ENCODE measurements around the gene RMND5B.
"Not testable (repeated sequence)": the region's sequence is repeated elsewhere in the genome, so short reads cannot be mapped to it uniquely, and the experiment has no call there.

RMND5B gene

DNA sequence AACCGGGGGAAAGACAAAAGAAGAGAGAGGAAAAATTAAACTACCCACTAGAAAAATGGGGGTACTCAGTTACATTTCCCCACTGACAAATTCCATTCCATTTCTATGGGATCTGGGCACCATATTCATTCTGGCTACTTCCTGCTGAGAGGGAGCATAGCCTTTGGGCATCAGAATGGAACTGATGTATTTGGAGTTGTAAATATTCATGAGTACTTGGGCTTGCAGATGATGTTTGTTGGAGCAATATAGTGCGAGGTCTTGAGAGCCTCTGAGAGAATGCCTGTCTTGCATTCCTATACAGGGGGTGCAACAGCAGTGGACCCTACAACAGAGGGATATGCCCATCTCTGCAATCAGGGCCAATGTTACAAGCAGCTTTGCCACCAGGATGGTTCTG, 39.6 kb downstream of the RMND5B start:
- DNase-seq (ENCODE audit: low read depth): no peak

DNA sequence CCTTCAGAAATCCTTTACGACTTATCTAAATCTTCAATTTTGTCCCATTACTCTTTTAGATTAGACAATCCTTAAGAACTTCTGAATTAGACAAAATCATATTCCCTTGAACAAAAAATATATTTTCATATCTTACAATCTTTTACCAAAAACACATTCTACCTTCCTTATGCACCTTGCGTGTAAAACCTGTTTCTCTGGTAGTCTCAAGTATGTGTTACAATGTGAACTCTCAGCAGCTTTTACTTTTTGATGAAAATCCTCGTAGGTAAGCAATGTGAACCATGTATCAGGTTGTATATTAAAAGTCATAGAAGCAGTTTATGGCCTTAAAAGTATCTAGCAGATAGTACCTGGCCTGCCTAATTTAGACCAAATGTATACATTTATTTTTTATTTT, 43.6 kb downstream of the RMND5B start:
- DNase-seq (ENCODE audit: low read depth): no peak

DNA sequence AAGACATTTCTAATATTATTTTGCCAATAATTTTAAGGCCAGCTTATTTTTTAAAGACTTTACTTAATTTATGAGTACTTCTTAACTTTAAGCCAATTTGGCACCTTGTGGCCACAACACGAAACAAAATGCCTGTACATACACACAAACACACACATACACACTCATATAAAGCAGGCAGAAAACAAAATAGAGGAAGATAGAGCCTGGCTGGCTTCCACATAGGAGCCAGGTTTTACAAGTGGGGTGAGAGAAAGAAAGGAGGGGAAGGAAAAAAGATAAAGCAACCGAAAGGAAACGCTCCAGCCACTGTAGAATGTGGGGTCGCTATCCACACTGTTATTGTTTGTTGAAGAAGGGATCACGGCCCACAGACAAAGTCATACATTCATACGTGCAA, 46.0 kb downstream of the RMND5B start:
- DNase-seq (ENCODE audit: low read depth): no peak

DNA sequence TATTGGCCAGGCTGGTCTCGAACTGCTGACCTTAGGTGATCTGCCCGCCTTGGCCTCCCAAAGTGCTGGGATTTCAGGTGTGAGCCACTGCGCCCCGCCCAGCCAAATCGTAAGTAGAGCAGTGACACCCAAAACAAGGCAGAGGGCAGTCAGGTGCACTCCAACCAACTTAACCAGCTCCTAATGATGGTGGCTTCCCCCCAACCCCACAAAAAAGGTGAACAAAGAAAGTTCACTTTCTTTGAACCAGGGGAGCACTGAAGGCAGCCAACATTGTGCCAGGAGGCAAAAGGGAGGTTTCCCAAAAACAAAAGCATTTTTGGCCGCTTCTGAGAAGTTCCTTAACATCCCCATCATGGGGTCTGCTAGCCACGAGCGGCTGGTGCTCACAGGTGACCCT, 46.8 kb downstream of the RMND5B start:
- no peak for DNase-seq (ENCODE audit: low read depth)

DNA sequence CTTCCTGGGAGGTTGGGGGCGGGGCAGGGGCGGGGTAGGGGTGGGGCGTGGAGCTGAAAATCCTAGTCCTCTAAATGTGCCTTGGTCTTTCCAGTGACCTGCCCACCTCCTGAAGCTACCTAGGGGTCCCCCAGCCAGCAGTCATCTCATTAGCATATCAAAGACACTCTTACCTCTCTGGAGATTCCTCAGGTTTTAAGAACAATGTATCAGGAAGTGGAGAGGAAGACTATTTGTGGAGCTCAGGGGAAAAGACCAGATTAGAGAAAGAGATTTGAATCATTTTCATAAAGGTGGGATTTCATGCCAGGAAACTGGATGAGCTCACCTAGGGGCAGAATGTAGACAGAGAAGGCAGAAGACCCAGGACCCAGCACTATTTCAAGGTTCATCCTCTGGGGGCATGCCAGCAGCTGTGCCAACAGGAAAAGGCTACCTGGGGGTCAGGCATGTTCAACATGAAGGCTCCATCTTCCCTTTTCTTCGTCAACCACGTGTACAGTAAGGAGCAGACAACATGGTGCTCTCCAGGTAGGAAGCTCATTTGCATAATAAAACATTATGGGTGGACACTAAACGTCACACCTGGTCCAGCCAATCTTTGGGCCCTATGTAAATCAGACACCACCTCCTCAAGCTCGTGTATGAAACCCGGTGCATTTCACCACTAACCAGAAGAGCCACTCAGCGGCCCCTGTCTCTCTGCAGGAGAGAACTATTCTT, 49.5 kb downstream of the RMND5B start:
- DNase-seq (ENCODE audit: low read depth): no peak

DNA sequence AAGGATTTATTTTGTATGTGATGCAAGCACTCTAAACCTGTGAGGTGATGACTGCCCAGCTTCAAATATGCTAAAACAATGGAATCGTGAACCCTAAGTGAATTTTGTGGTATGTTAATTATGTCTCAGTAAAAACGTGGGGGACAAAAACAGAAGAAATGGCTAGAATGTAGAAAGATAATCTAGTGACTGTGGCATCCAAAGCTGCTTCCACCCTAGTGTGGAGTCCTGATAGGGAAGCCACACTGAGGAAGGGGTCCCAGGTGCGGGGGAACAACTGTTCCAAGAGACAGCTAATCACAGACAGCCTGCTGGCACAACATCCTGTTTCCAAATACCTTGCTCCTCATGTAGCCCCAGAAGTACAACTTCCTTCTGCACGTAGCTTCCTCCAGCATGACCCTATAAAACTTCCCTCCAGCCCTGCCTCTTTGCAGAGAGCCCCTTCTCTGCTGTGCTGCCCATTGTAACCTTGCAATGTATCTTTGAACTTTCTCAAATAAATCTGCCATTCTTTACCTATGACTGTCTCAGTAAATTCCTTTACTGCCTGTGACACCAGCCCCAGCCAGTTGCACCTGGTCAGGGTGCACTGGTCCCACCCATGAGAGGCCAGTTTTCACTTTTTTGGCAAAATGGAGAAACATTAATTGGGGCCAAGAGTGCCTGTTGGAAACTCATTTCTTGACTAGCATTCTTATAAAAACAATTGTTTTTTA, 51.5 kb downstream of the RMND5B start:
- DNase-seq (ENCODE audit: low read depth): no peak

DNA sequence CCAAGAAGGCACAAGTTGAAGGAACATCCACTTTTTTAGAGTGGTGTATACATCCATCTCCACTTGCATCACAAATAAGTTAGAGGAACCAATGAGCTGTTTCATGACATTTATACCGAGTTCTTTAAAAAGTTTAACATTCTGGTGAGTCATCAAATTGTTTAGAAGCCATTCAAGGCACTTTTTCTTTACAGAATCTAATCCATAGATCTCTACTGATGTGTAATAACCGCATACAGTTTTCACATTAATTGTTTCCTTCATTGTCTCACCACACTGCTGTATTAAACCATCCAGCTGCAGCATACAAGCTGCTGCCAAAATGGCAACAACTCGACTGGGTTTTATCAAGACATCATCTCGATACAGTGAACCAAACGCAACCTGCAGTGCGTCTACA, 55.6 kb downstream of the RMND5B start:
- no peak for DNase-seq (ENCODE audit: low read depth)

DNA sequence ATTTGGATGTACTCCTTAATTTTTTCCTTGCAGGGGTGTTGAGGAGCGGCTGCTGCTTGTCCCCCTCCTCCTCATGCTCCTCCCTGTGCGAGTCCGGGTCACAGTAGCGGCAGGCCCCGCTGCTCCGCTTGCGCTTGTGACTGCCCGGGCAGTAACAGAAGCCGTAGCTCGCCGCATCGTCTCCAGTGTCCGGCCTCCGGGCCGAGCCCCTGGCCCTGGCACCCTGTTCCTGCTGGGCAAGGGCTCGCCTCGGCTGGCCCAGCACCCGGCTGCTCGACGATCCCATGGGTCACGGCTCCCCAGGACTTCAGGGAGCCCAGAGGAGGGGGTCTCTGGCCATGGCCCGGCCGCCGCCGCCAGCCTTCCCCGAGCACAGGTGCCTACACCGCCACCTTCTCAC, 56.2 kb downstream of the RMND5B start, which contains the start of gene GMCL2:
TSS of gene GMCL2 (minus strand) at position 358 of the 400 bp plus-strand sequence. CDS start at position 286, 72 bp downstream.
- DNase-seq (ENCODE audit: low read depth): no peak

DNA sequence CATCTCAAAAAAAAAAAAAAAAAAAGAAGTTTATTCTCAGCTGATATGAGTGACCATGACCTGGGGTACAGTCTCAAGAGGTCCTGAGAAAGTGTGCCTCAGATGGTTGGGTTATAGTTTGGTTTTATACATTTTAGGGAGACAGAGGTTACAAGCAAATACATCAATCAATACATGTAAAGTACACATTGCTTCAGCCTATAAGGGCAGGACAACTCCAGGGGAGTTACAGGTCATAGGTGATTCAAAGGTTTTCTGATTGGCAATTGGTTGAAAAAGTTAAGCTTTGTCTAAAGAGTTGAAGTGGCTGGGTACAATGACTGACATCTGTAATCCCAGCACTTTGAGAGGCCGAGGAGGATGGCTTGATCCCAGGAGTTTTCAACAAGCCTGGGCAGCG, 58.6 kb downstream of the RMND5B start:
- DNase-seq (ENCODE audit: low read depth): no peak

DNA sequence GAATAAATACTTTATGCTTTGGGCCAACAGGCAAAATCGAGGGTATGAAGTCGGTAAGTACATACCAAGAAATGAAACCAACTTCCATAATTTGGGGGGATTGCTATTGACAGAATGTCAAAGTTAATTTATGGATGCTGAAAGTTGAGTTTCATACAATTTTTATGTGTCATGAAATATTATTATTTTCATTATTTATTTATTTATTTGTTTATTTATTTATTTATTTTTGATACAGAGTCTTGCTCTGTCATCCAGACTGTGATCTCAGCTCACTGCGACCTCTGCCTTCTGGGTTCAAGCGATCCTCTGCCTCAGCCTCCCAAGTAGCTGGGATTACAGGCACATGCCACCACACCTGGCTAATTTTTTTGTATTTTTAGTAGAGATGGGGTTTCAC, 60.8 kb downstream of the RMND5B start:
- no peak for DNase-seq (ENCODE audit: low read depth)

DNA sequence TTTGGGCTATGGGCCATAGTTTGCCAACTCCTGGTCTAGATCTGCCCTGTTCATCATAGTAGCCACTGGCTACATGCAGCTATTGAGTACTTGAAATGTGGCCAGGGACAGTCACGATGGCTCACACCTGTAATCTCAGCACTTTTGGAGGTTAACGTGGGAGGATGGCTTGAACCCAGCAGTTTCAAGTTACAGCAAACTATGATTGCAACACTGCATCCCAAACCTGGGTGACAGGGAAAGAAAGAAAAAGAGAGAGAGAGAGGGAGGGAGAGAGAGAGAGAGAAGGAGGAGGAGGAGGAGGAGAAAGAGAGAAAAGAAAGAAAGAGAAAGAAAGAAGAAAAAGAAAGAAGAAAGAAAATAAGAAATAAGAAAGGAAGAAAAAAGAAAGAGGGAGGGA, 61.4 kb downstream of the RMND5B start:
- no peak for DNase-seq (ENCODE audit: low read depth)

DNA sequence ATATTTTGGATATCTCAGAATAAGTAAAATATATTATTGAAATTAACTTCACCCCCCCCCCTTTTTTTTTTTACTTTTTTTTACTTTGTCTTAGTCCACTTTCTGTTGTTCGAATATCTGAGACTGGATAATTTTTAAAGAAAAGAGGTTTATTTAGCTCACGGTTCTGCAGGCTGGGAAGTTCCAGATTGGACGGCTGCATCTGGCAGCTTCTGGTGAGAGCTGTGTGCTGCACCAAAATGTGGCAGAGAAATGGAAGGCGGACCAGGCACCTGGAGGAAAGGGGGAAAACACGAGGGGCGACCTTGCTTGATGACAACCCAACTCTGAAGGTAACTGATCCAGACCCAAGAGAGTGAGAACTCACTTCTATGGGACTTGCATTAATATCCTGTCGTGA, 62.0 kb downstream of the RMND5B start:
- no peak for DNase-seq (ENCODE audit: low read depth)

DNA sequence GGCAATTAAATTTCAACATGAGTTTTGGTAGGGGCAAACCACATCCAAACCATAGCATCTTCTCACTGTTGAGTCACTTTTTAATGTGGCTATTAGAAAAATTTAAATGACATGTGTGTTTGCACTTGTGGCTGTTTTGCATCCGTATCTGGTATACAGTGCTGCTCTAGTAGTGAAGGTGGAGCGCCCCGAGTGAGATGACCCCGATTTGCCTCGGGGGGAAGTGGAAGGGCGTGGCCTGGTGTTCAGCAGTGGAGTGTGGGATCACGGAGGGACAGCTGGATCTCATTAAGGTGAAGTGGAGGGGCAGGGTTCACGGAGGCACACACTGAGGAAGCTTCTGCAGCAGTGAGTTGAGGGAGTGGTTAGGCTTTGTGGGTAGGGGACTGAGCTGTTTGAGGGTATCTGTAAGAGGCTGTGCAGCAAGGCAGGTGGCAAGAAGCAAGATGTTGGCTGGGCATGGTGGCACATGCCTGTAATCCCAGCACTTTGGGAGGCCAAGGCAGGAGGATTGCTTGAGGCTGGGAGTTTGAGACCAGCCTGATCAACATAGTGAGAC, 62.5 kb downstream of the RMND5B start:
- DNase-seq (ENCODE audit: low read depth): no peak

DNA sequence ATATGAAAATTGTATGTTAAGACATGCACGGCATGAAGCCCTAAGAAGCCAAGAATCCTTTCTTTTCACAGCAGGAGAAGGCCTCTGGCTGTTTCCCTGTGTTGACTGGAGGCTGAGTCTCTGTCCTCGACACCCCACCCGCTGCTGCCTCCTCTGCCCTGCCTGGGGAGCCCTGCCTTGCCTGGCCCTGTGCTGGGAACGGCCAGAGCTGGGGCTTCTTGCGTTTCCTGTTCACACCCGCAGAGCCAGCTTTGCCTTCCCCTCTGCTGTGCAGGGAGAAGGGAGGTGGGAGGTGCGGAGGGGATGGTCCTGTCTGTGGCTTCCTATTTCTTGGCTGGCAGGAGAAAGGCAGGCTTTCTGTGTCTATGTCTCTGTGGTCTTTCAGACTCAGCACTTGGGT, 63.2 kb downstream of the RMND5B start:
- DNase-seq (ENCODE audit: low read depth): no peak

DNA sequence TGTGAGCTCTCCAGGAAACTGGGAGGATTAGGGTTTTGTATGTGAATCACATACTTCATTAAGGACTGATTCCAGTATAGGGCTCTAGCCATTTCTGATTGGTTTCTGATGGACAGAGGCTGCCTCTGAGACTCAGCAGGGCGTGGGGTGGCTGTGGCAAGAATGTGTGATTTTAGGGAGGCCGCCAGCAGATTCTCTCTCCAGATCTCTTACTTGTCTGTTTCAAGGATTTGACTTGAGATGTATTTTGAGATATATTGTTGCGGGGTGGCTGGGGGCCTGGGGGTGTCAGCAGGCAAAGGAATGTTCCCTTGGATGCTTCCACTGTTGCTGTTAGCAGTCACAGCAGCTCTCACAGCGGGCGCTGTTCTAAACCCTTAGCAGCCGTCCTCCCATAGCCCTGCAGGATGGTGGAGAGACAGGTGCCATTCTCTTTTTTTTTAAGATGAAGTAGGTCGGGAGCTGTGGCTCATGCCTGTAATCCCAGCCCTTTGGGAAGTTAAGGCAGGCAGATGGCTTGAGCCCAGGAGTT, 65.5 kb downstream of the RMND5B start:
- no peak for DNase-seq (ENCODE audit: low read depth)

DNA sequence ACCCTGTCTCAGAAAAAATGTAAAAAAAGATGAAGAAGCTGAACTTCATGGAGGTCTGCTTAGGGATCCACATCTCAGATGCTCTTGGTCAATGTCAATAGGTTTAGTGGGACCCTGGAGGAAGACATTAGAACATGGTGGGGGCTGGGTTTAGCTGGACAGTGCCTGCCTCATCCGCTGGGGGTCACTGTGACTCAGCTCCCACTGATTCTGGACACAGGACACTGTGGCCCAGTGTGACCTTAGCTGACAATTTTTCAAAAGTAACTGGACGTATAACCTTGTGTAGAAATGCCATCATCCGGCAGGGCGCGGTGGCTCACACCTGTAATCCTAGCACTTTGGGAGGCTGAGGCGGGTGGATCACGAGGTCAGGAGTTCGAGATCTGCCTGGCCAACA, 66.2 kb downstream of the RMND5B start:
- no peak for DNase-seq (ENCODE audit: low read depth)

DNA sequence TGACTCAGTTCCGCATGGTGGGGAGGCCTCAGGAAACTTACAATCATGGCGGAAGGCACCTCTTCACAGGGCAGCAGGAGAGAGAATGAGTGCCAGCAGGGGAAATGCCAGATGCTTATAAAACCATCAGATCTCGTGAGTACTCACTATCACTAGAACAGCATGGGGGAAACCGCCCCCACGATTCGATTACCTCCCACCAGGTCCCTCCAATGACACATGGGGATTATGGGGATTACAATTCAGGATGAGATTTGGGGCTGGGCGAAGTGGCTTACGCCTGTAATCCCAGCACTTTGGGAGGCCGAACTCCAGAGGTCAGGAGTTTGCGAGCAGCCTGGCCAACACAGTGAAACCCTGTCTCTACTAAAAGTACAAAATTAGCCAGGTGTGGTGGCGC, 67.3 kb downstream of the RMND5B start:
- not testable (repeated sequence) for DNase-seq (ENCODE audit: low read depth)

DNA sequence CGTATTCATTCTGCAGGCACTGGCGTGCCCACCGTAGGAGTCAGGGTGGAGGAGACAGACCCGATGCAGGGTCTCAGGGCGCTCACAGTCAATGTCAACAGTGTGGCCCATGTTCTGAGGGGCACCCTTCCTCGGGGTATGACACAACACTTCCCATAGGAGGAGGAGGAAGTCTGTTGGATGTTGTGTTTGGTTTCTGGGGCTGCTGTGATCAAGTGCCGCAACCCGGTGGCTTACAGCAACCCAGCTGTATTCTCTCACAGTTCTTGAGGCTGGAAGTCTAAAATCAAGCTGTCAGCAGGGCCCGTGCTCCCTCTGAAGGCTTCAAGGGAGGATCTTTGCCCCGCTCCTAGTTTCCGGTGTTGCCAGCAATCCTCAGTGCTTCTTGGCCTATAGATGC, 67.9 kb downstream of the RMND5B start:
- DNase-seq (ENCODE audit: low read depth): no peak

DNA sequence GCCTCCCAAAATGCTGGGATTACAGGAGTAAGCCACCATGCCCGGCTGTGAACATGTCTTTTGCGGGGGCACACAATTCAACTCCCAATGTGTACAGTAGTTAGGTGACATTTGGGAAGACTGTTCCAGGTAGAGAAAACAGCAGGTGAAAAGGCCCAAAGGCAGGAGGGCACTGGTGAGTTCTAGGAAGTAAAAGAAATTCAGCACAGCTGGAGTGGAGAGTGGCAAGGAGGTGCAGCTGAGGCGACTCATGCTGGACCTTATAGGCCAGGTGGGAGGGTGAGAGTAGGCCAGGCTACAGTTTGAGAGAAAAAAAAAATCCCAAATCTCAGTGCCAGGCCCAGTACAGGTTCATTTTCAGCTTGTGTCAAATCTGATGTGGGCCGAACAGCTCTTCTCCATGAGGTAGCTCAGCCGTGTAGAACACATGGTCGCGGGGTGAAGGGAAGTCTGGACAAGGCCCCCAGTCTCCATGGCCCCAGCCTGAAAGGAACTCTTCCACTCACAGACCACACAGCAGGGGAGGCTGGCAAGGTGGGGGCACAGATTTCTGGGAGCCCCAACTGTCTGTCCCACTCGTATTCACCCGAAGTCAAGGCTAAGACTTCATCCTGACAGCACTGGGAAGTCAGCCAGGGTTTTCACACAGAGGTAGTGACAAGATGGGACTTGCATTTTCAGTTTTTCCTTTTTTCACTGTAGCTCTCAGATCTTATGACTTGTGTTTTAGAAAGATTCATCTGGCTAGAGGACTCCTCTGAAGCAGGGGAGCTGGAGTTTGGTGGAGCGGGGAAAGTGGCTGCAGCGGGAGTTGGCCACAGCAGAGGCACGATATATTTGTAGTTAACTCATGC, 69.0 kb downstream of the RMND5B start:
- no peak for DNase-seq (ENCODE audit: low read depth)
